ES-I3 (cell line): ENCODE results near the gene UGT1A5.
"Not testable (repeated sequence)": the region's sequence is repeated elsewhere in the genome, so short reads cannot be mapped to it uniquely, and the experiment has no call there.

Experiments
- H3K36me3 ChIP-seq: 2 replicates; pipeline ENCODE4 v1.6.1; 2013; ENCODE audit warnings: mild to moderate bottlenecking, low read length, control low read depth, moderate library complexity; ENCODE audit not compliant: insufficient read depth
- H3K4me1 ChIP-seq: 2 replicates; pipeline ENCODE4 v1.6.1; 2013; ENCODE audit warnings: mild to moderate bottlenecking, control low read depth, low read length; ENCODE audit not compliant: insufficient read depth
- H3K9ac ChIP-seq: 2 replicates; pipeline ENCODE4 v1.6.1; 2013; ENCODE audit warnings: low read depth, mild to moderate bottlenecking, low read length, moderate library complexity
- H3K9me3 ChIP-seq: 2 replicates; pipeline ENCODE4 v1.6.1; 2013; ENCODE audit warnings: mild to moderate bottlenecking, low read length, moderate library complexity; ENCODE audit not compliant: control insufficient read depth, insufficient read depth

UGT1A5 gene

GRCh38 chr2:233686928-233687327, 25.8 kb upstream of the UGT1A5 start:
- Histone ChIP-seq H3K9ac (no peak overlapping the region), H3K36me3 (no peaks in the 10 kb centered on the region), H3K4me1 (peaks cover 12% of the 10 kb centered on the region), H3K9me3 (no peaks in the 10 kb centered on the region)

GRCh38 chr2:233688341-233688740, 24.4 kb upstream of the UGT1A5 start:
- no peaks in the 10 kb centered on the region for H3K9me3 ChIP-seq

GRCh38 chr2:233689031-233689430, 23.7 kb upstream of the UGT1A5 start:
- Histone ChIP-seq H3K9ac (no peak overlapping the region), H3K9me3 (no peaks in the 10 kb centered on the region), H3K4me1 (peaks cover 16% of the 10 kb centered on the region)

More at GRCh38 chr2:233688341-233688740, 24.4 kb upstream of the UGT1A5 start:
- Histone ChIP-seq H3K4me1 (peaks cover 16% of the 10 kb centered on the region), H3K9ac (no peak overlapping the region), H3K36me3 (no peaks in the 10 kb centered on the region)

GRCh38 chr2:233689501-233689900, 23.2 kb upstream of the UGT1A5 start:
- Histone ChIP-seq H3K9ac (no peak overlapping the region), H3K4me1 (peaks cover 16% of the 10 kb centered on the region), H3K36me3 (no peaks in the 10 kb centered on the region), H3K9me3 (no peaks in the 10 kb centered on the region)

More at GRCh38 chr2:233689031-233689430, 23.7 kb upstream of the UGT1A5 start:
- H3K36me3 ChIP-seq = no peaks in the 10 kb centered on the region

GRCh38 chr2:233690444-233690843, 22.3 kb upstream of the UGT1A5 start:
- H3K4me1 ChIP-seq = peaks cover 16% of the 10 kb centered on the region
- H3K36me3 ChIP-seq = no peaks in the 10 kb centered on the region
- H3K9me3 ChIP-seq = no peaks in the 10 kb centered on the region
- no peak overlapping the region for H3K9ac ChIP-seq

GRCh38 chr2:233691443-233692433, 21.0 kb upstream of the UGT1A5 start:
- Histone ChIP-seq H3K36me3 (no peaks in the 10 kb centered on the region), H3K9me3 (no peaks in the 10 kb centered on the region), H3K9ac (no peak overlapping the region), H3K4me1 (peaks cover 16% of the 10 kb centered on the region)

GRCh38 chr2:233692648-233693047, 20.1 kb upstream of the UGT1A5 start, which contains the start of gene UGT1A6:
Gene UGT1A6, plus strand, starts transcription at chr2:233692890. Its CDS starts 115 bp downstream, at chr2:233693005.
- Histone ChIP-seq H3K9me3 (no peaks in the 10 kb centered on the region), H3K4me1 (peaks cover 16% of the 10 kb centered on the region), H3K9ac (no peak within 1 kb of the TSS), H3K36me3 (no peaks in the 10 kb centered on the region)

GRCh38 chr2:233693963-233694362, 18.7 kb upstream of the UGT1A5 start:
- no peaks in the 10 kb centered on the region for H3K9me3 ChIP-seq
- no peaks in the 10 kb centered on the region for H3K36me3 ChIP-seq
- H3K9ac ChIP-seq = no peak overlapping the region
- H3K4me1 ChIP-seq = peaks cover 16% of the 10 kb centered on the region

GRCh38 chr2:233698740-233699139, 14.0 kb upstream of the UGT1A5 start:
- H3K36me3 ChIP-seq = no peaks in the 10 kb centered on the region
- H3K4me1 ChIP-seq = no peaks in the 10 kb centered on the region; the same call in 1 of the 2 replicates
- H3K9ac ChIP-seq = no peak overlapping the region
- H3K9me3 ChIP-seq = no peaks in the 10 kb centered on the region

- Histone ChIP-seq H3K9ac (no peak overlapping the region), H3K9me3 (no peaks in the 10 kb centered on the region), H3K36me3 (no peaks in the 10 kb centered on the region), H3K4me1 (no peaks in the 10 kb centered on the region; the same call in 1 of the 2 replicates)
These were observed 13.2 kb upstream of the UGT1A5 start for GRCh38 chr2:233699424-233700027.

GRCh38 chr2:233700028-233700635, 12.6 kb upstream of the UGT1A5 start:
- Histone ChIP-seq H3K4me1 (no peaks in the 10 kb centered on the region; the same call in 1 of the 2 replicates), H3K36me3 (no peaks in the 10 kb centered on the region), H3K9ac (no peak overlapping the region), H3K9me3 (no peaks in the 10 kb centered on the region)

- H3K9me3 ChIP-seq, H3K9ac ChIP-seq, H3K4me1 ChIP-seq, H3K36me3 ChIP-seq: not testable (repeated sequence)
These were observed 11.9 kb upstream of the UGT1A5 start for GRCh38 chr2:233700842-233701241.

GRCh38 chr2:233702238-233702637, 10.5 kb upstream of the UGT1A5 start:
- H3K4me1 ChIP-seq = no peaks in the 10 kb centered on the region; the same call in 1 of the 2 replicates
- H3K9ac ChIP-seq = no peak overlapping the region
- H3K9me3 ChIP-seq = no peaks in the 10 kb centered on the region
- H3K36me3 ChIP-seq = no peaks in the 10 kb centered on the region

- Histone ChIP-seq H3K9me3 (no peaks in the 10 kb centered on the region), H3K4me1 (no peaks in the 10 kb centered on the region; the same call in 1 of the 2 replicates), H3K9ac (no peak overlapping the region), H3K36me3 (no peaks in the 10 kb centered on the region)
These were observed 6.7 kb upstream of the UGT1A5 start for GRCh38 chr2:233705911-233706506.
